HG03457 (cell line): ENCODE measurements around the gene CLEC1A.

Experiments
- ATAC-seq: cut with Tn5 transposase; IDR thresholded peaks from one replicate; pipeline ENCODE4 v1.9.1; 2021; ENCODE audit warnings: moderate number of reproducible peaks; ENCODE audit not compliant: unreplicated experiment

Gene CLEC1A, protein sequence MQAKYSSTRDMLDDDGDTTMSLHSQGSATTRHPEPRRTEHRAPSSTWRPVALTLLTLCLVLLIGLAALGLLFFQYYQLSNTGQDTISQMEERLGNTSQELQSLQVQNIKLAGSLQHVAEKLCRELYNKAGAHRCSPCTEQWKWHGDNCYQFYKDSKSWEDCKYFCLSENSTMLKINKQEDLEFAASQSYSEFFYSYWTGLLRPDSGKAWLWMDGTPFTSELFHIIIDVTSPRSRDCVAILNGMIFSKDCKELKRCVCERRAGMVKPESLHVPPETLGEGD

DNA sequence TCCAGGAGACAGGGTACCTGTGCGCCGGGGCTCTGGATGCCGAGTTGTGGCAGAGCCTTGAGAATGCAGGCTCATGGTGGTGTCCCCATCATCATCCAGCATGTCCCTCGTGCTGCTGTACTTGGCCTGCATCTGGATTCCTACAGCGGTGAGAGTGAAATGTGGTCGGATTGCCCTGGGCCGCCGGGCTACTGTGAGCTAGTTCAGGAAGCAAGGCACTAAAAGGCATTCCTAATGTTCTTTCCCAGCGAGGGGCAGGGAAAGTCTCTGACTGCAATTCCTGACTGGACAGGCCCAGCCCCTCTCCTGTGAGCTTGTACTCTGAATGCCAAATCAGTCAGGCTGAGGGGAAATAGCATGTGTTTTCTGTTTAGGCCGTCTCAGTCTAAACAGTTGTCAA, at the start of gene CLEC1A:
Gene CLEC1A, minus strand, starts transcription at position 195 of the 400 bp plus-strand sequence. Its CDS starts 63 bp downstream, at position 132.
- no peak for ATAC-seq

DNA sequence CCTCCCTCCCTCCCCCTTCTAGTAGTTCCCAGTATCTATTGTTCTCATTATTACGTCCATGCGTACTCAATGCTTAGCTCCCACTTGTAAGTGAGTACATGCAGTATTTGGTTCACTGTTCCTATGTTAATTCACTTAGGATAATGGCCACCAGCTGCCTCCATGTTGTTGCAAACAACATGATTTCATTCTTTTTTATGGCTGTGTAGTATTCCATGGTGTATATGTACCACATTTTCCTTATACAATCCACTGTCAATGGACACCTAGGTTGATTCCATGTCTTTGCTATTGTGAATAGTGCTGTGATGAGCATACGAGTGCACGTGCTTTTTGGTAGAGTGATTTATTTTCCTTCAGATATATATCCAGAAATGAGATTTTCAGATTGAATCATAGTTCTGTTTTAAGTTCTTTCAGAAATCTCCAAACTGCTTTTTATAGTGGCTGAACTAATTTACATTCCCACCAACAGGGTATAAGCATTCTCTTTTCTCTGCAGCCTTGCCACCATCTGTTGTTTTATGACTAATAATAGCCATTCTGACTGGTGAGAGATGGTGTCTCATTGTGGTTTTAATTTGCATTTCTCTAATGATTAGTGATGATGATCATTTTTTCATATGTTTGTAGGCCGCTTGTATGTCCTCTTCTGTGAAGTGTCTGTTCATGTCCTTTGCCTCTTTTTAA, 49.1 kb upstream of the CLEC1A start:
- peak; percentile 65 for ATAC-seq

DNA sequence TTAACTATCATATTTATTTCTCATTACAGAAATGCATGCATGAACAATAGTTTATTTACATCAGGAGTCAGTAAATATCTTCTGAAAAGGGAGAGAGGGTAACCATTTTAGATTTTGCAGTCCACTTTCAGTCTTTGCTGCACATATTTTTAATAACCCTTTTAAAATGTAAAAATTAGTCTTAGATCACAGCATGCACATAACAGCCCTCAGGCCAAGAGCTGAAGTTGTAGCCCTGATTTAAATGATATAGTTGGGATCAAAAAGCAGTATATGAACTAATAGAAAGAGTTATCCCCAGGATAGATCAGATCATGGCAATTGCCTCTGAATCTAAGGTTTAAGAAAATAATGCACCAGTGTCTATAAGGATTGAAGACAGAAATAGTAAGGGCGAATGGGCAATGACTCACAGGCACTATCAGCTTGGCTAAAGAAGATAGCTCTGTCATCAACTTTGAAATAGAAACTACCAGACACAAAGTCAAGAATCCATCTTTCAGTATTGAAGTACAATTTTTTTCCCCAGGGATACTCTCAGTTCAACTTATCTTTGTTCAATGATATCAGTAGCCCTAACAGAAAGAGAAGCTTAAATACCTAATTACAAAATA, 44.3 kb upstream of the CLEC1A start:
- no peak for ATAC-seq

DNA sequence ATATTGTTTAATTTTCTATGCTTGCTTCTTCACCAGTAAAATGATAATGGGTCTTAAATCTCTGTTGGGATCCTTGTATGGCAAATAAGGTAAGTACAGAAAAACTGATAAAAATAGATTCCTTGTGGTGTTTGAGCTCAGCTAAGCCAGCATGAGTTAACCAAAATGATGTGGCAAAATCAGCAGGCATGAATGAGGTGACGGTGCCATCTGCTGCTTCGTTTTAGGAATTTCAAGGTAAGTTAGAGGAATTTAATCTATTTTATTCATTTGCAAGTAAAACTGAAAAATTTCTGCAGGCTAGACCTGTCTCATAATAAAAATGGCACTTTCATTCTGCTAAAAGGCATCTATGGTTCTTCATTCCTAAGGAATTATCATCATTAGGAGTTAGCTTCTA, 41.2 kb upstream of the CLEC1A start:
- ATAC-seq = no peak

DNA sequence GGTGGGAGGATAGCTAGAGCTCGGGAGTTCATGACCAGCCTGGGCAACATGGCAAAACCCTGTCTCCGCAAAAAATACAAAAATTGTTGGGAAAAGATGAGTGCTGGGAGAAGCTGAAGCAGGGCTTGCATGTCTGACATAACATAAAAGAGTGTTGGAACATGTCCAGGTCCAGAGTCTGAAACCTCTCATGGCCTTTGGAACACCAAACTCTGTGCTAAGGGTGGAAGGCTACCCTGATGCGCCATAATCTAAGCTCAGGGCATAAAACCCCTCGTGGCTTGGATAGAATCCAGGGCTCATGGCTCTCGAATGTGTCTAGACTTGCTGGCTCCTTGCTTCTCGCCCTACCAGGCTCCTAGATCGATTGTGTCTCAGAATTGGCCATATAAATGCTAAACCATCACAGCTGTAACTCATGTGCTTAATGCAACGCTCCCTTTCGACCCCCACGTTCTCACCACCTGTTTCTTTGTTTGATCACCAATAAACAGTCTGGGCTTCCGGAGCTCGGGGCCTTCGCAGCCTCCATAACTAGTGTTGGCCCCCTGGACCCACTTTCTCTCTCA, 37.9 kb upstream of the CLEC1A start:
- no peak for ATAC-seq

DNA sequence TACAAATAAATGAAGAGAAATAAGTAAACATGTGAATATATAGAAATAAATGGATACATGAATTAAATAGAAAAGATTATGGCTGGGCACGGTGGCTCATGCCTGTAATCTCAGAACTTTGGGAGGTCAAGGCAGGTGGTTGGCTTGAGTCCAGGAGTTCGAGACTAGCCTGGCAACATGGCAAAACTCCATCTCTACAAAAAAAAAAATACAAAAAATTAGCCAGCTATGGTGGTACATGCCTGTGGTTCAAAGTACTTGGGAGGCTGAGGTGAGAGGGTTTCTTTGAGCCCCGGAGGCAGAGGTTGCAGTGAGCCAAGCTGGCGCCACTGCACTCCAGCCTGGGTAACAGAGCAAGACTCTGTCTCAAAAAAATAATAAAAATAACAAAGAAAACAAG, 36.3 kb upstream of the CLEC1A start:
- no peak for ATAC-seq

DNA sequence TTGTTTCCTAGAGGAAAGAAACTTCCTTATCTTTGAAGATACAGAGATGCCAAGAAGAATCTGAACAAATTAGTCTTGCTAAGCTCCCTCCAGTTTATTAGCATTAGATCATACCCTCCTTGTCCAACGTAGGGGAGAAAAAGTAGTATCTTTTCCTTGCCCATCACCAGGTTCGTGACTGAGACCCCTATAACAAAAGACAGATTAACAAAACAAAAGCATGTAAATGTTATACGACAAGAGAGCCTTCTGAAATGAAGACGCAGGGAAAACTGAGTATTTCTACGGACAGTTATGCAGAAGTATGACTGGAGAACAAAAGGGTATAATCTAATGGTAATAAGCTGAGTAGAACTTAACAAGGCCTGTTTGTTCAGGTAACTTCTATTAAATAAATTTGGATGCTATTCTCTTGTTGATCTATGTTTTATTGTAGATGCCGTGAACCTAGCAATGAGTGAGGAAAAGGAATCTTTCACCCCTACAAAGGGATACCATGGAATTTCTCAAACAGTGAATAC, 34.1 kb upstream of the CLEC1A start:
- ATAC-seq = no peak

DNA sequence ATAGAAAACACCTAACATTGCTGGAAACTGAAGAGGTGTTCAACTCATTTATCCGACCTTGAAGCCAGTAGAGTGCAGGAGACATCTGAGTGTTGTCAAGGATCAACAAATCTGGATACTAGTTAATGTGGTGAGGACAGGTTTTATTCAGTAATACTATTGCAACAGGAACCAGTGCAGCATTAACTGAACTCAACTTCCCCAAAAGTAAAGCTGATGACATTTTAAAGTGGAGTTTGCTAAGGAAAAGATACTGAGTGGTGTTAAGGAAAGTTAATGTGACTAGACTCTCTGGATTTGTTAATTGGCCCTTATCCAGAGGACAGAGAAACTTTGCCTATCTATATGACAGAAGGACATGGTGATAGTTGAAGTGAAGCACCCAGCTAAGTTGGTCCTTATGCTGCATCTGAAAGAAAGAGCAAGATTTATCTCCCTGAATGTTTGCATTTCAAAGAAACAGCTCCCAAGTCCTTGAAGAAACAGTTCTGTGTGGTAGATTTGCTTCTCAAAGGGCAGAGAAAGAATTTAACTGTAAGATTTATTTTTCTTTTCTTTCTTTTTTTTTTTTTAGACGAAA, 32.4 kb upstream of the CLEC1A start:
- no peak for ATAC-seq

DNA sequence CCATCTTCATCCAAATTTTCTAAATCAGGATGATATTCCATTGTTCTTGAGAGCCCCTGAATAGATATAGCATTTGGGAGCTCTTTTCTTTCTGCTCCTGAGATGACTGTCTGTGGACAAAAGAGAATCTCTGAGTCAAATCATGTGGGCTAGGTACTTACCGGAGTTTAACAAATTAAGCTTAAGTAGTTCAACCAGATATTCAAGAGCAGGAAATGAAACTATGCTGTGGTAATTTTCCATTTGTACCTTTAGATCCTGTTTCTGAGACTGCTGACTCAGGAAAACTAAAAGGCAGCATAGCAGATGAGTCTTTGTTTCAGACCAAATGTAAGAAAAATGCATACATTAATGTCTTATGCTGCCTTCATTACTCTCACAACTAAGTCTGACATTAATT, 31.3 kb upstream of the CLEC1A start, which contains the start of gene CLEC7A:
Gene CLEC7A, minus strand, starts transcription at position 158 of the 400 bp plus-strand sequence. Its CDS starts 117 bp downstream, at position 41.
- ATAC-seq = peak; percentile 72

DNA sequence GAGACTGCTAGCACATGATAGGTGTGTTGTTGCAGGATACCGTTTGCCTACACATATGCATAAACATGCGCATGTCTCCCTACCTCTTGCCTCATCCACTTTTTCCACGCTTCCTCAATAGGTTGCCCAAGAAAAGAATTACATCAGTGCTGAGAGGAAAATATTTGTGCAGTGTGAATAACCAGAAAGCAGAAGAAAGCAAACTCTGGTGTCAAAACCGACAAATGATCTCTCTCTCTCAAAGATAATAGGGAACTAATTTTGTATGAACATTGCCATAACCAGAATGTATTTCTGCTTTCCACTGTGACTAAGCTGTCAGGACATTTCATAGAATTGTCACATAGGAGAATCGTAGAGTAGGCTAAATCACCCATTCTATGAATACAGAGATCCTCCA, 29.9 kb upstream of the CLEC1A start:
- ATAC-seq = no peak

DNA sequence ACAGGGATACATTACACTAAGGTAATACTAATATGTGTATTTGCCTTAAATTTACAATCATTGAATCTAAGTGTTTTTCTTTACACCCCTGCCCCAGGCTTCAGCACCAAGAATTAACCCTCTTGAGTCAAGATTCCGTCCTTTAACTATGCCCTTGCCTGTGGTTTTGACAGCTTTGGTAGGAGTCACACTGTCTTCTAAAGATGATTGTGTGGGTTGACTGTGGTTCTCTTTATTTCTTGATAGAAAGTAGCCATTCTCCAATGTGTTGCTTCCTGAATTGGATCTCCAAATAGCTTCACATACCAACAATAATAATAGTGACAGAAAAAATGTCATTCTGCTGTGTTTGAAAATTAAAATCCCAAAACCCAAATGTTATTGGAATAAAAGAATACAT, 27.6 kb upstream of the CLEC1A start:
- ATAC-seq = no peak

DNA sequence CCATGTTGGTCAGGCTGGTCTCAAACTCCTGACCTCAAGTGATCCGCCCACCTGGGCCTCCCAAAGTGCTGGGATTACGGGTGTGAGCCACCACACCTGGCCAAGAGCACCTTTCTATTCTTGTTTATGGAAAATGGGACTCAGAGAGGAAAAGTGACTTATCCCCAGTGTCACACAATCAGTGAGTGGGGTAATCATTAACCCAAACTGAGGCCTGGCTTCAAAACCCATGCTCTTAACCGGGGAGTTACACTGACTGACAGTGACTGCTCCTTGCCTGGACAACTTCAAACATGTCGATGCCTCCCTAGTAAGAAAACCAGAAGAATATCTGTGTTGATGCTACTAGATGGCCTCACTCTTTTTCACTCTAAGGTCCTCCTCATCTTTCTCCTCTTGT, 23.9 kb upstream of the CLEC1A start:
- no peak for ATAC-seq

DNA sequence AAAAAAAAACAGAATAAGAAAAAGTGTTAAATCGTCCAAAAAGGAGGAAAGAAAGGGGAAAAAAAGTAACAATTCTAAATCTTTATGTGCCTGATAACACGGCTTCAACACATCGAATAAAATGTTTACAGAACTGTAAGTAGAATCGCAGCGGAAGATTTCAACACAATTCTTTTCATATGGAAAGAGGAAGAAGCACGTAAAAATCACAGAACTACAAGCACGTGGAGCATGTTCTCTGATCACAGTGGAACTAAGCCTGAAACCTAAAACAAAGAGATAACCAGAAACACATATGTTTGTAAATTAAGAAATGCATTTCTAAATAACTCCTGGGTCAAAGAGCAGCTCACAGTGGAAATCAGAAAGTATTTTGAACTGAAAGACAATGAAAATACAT, 22.5 kb upstream of the CLEC1A start:
- no peak for ATAC-seq

DNA sequence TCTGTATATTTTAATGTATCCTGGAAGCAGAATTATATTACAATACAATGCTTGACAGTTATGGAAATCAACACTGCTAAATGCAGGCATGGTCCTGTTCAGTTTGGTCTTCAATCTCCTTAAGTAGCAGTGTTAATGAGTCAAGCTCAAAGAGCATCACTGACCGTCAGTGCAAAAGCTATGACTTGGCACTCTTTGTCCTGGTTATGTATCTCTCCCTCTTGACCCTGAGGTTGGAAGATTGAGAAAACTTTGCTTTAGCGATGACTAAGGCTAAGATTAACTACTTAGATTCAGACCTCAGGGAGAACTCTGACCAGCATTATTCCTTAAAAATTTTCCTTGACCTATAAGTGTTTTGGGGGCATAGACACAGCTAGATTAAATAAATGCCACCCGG, 20.3 kb upstream of the CLEC1A start:
- ATAC-seq = no peak

DNA sequence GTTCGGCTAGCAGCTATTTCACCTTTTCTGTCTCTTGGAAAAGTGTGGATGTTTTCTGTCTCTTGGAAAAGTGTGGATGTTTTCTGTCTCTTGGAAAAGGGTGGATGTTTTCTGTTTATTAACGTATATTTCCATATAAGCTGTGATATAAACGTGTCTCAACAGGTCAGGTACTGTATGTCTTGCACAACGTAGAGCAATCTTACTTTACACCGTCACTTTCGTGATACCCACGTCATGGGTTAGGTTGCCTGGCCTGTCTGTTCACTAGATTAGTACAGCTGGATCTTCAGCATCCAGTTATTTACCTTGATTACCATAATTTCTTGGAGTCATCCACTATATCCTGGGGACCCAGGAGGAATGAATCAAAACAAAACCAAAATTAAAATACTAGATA, 17.1 kb upstream of the CLEC1A start:
- no peak for ATAC-seq

DNA sequence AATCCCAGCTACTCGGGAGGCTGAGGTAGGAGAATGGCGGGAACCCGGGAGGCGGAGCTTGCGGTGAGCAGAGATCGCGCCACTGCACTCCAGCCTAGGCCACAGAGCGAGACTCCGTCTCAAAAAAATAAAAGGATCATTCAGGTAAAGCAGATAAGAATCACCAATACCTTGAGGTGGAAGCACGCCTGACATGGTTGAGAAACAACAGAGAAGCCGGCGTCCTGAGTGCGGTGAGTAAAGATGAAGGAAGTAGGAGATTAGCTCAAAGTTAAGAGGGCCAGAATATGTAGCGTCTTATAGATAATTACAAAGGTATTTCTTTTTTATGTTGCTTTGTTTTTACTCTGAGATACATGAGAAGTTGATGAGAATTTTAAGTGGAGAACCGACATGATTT, 16.5 kb upstream of the CLEC1A start:
- ATAC-seq = no peak

DNA sequence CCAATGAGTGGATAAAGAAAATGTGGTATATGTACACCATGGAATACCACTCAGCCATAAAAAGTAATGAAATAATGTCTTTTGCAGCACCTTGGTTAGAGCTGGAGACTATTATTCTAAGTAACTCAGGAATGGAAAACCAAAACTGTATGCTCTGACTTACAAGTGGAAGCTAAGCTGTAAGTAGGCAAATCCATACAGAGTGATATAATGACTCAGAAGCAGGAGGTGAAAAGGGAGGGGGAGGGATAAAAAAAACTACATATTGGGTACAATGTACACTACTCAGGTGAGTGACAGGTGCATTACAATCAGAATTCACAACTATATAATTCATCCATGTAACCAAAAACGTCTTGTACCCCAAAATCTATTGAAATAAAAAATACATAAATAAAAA, 15.1 kb upstream of the CLEC1A start:
- ATAC-seq = no peak

DNA sequence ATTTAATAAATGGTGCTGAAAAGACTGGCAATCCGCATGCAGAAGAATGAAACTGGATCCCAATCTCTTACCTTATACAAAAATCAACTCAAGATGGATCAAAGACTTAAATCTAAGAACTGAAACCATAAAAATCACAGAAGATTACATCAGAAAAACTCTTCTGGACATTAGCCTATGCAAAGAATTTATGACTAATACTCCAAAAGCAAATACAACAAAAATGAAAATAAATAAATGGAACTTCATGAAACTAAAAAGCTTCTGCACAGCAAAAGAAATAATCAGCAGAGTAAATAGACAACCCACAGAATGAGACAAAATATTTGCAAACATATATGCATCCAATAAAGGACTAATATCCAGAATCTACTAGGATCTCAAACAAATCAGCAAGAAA, 14.3 kb upstream of the CLEC1A start:
- no peak for ATAC-seq

DNA sequence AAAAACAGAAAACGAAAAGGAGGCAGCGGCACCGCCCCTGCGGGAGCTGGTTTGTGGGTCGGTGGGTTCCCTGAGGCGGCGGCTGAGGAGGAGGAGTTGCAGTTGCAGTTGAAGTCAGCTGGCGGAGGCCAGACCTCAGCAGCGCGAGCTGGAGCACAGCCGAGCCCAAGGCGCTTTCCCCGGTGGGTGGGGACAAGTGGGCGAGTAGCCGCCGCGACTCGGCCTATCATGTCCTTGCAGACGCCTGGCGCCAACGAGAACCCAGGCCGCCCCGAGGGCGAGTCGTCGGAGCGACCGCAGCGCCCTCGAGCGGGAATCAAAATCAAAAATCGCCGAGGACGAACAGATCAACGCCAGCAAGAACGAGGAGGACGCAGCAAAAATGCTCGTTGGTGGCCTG, 12.7 kb upstream of the CLEC1A start:
- ATAC-seq = no peak

DNA sequence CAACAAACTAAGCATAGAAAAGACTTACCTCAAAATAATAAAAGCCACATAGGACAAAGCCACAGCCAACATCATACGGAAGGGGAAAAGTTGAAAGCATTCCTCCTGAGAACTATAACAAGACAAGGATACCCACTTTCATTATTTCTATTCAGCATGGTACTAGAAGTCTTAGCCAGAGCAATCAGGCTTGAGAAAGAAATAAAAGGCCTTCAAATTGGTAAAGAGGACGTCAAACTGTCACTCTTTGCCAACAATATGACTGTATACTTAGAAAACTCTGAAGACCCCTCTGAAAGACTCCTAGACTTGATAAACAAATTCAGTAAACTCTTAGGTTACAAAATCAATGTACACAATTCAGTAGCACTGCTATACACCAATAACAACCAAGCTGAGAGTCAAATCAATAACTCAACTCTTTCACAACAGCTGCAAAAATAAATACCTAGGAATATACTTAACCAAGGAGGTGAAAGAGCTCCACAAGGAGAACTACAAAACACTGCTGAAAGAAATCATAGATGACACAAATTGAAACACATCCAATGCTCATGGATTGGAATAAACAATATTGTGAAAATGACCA, 11.6 kb upstream of the CLEC1A start:
- no peak for ATAC-seq

DNA sequence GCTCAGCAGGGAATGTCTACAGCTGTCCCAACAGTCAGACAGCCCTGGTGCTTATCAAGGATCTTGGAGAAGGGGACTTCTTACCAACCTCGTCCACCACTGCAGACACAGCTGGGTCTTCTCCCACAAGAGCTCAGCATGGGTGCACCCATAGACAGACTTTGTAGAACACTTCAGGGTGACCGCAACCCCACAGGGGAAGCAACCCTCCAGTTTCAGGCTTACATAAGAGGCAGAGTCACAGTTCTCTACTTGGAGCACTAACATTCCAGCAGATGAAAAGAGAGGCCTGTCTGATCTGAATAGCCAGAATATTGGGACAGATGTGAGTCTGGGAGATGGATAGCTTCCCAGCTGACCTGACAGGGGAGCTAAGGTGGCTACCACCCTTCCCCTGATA, 3.5 kb upstream of the CLEC1A start:
- ATAC-seq = no peak
